ENCODE results near the gene AKAP12.

The AKAP12 gene

DNA sequence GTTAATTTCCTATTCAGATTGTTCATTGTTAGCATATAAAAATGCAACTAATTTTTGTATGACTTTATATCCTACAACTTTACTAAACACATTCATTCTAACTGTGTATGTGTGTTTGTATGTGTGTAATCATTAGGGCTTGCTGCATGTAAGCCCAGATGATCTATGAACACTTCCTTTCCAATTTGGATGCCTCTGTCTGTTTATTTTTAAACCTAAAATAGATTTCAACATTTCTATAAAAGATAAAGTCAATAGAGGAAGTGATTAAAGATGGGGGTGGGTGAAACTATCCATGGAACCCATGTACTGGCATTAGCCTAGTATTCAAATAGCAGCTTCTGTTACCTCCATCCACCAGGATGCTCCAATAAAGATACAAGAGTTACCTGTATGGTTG, 15.7 kb upstream of the AKAP12 start:
- no peaks in the 10 kb centered on the region for H3K36me3 Mint-ChIP-seq (ENCODE audit: low read depth)
- no peak overlapping the region for H3K4me3 Mint-ChIP-seq
- peaks cover 3% of the 10 kb centered on the region for H3K27me3 Mint-ChIP-seq (ENCODE audit: low read depth)
- no peaks in the 10 kb centered on the region for H3K4me1 Mint-ChIP-seq (ENCODE audit: low read depth)
- no peak overlapping the region for H3K27ac Mint-ChIP-seq
- H3K9me3 Mint-ChIP-seq, result no peaks in the 10 kb centered on the region

DNA sequence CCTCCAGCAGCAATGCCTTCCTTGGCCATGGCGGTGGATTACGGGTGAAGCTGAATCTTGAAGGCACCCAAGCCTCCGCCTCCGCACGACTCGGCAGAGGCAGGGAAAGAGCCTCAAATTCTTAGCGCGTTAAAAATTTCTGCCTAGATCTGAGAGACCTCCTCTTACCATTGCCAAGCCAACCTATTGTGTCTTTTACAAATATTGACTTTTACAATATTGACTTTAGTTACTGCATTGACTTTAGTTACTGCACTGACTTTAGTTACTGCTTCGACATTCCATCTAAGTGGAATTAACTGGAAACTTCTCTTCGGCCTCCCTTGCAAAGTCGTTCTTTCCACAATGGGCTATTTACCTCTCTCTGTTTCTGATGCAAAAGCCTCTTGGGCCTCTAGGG, 13.8 kb upstream of the AKAP12 start:
- peaks cover 3% of the 10 kb centered on the region for H3K27me3 Mint-ChIP-seq (ENCODE audit: low read depth)
- H3K4me3 Mint-ChIP-seq, result no peak overlapping the region
- no peaks in the 10 kb centered on the region for H3K36me3 Mint-ChIP-seq (ENCODE audit: low read depth)
- H3K27ac Mint-ChIP-seq, result no peak overlapping the region
- no peaks in the 10 kb centered on the region for H3K9me3 Mint-ChIP-seq
- peaks cover 2% of the 10 kb centered on the region for H3K4me1 Mint-ChIP-seq (ENCODE audit: low read depth)

DNA sequence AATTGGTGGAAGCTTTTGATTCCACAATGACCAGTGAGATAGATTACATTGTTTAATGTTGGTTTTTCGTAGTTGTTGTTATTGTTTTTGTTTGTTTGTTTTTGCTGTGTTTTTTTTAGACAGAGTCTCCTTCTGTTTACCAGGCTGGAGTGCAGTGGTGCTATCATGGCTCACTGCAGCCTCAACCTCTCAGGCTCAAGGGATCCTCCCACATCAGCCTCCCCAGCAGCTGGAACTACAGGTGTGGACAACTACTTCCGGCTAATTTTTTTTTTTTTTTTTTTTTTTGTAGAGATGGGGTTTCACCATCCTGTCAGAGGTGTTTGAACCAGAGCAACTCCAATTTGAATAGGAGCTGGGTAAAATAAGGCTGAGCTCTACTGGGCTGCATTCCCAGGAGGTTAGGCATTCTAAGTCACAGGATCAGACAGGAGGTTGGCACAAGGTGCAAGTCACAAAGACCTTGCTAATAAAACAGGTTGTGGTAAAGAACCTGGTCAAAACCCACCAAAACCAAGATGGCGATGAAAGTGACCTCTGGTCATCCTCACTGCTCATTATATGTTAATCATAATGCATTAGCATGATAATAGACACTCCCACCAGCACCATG, 10.9 kb upstream of the AKAP12 start:
- no peaks in the 10 kb centered on the region for H3K9me3 Mint-ChIP-seq
- H3K4me3 Mint-ChIP-seq, result no peak overlapping the region
- H3K27ac Mint-ChIP-seq, result no peak overlapping the region
- peaks cover 15% of the 10 kb centered on the region for H3K27me3 Mint-ChIP-seq (ENCODE audit: low read depth)
- H3K4me1 Mint-ChIP-seq (ENCODE audit: low read depth), result peaks cover 2% of the 10 kb centered on the region
- H3K36me3 Mint-ChIP-seq (ENCODE audit: low read depth), result no peaks in the 10 kb centered on the region

DNA sequence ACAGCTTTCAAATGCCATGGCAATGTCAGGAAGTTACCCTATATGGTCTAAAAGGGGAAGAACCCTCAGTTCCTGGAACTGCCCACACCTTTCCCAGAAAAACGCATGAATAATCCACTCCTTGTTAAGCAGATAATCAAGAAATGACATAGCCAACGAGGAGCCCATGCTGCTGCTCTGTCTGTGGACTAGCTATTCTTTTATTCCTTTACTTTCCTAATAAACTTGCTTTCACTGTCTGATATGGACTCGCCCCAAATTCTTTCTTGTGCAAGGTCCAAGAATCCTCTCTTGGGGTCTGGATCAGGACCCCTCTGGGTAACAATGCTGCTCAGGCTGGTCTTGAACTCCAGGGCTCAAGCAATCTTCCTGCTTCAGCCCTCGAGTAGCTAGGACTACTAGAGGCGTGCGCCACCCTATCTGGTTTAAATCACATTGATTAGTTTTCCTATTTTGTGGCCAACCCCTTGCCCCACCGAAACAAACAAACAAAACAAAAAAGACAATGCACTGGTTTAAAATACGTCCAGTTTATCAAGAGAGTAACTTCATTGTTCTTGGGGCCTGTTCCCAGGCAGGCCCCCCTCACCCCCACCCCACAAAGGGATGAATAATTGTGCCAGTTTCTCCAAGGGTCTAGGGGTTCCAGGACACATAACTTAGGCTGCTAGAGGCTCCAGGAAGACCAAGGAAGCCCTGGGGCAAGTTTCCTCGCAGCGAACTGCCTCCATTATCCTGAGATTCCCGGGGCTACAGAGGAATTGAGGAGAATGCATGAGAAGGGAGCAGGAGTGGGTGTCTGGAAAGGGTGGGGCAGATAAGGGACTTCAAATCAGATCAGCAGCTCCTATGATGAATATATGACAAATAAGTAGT, 10.1 kb upstream of the AKAP12 start:
- Mint-ChIP-seq H3K27ac (no peak overlapping the region), H3K9me3 (no peaks in the 10 kb centered on the region), H3K27me3 (ENCODE audit: low read depth) (peaks cover 16% of the 10 kb centered on the region), H3K36me3 (ENCODE audit: low read depth) (no peaks in the 10 kb centered on the region), H3K4me1 (ENCODE audit: low read depth) (peaks cover 2% of the 10 kb centered on the region), H3K4me3 (no peak overlapping the region)

DNA sequence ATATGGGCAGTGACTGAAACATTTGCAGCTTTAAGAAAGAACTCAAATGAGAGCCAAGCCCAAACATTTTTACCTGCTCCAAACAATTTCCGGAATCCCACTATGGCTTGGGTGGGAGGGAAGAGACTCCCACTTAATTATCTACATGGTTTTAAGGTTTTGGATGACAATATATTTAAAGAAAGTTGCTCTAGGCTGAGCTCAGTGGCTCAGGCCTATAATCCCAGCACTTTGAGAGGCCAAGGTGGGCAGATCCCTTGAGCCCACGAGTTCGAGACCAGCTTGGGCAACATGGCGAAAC, 9.5 kb upstream of the AKAP12 start:
- Mint-ChIP-seq H3K36me3 (ENCODE audit: low read depth) (no peaks in the 10 kb centered on the region), H3K27ac (no peak overlapping the region), H3K4me3 (no peak overlapping the region), H3K27me3 (ENCODE audit: low read depth) (peaks cover 16% of the 10 kb centered on the region), H3K4me1 (ENCODE audit: low read depth) (peaks cover 2% of the 10 kb centered on the region), H3K9me3 (no peaks in the 10 kb centered on the region)

DNA sequence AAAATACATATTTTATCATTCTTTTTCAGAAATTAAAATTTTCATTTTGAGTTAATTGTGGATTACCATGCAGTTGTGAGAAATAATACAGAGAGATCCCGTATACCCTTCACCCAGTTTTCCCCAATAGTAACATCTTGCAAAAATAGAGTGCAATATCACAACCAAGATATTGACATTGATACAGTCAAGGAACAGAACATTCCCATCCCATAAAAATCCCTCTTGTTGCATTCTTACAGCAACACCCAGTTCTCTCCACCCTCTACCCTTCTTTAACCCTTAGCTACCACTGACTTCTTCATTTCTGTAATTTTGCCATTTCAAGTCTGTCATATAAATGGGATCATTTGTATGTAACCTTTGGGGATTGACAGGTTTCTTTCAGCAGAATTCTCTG, 6.9 kb upstream of the AKAP12 start:
- H3K36me3 Mint-ChIP-seq (ENCODE audit: low read depth), result no peaks in the 10 kb centered on the region
- no peak overlapping the region for H3K27ac Mint-ChIP-seq
- no peak overlapping the region for H3K4me3 Mint-ChIP-seq

DNA sequence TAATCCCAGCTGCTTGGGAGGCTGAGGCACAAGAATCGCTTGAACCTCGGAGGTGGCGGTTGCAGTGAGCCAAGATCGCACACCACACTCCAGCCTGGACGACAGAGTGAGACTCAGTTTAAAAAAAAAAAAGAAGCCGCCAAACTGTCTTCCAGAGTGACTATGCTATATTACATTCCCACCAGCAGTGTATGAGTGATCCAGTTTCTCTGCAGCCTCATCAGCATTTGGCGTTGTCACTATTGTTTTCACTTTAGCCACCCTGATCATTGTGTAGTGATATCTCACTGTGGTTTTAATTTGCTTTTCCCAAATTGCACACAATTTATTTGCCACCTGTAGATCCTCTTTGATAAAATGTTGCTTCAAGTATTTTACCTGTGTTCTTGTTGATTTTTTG, 6.0 kb upstream of the AKAP12 start:
- peaks cover 36% of the 10 kb centered on the region for H3K27me3 Mint-ChIP-seq (ENCODE audit: low read depth)
- H3K36me3 Mint-ChIP-seq (ENCODE audit: low read depth), result no peaks in the 10 kb centered on the region
- no peak overlapping the region for H3K27ac Mint-ChIP-seq
- H3K9me3 Mint-ChIP-seq, result no peaks in the 10 kb centered on the region
- H3K4me1 Mint-ChIP-seq (ENCODE audit: low read depth), result peaks cover 2% of the 10 kb centered on the region
- H3K4me3 Mint-ChIP-seq, result no peak overlapping the region

More for the DNA sequence above, 6.9 kb upstream of the AKAP12 start:
- peaks cover 2% of the 10 kb centered on the region for H3K4me1 Mint-ChIP-seq (ENCODE audit: low read depth)
- H3K9me3 Mint-ChIP-seq, result no peaks in the 10 kb centered on the region
- H3K27me3 Mint-ChIP-seq (ENCODE audit: low read depth), result peaks cover 31% of the 10 kb centered on the region

DNA sequence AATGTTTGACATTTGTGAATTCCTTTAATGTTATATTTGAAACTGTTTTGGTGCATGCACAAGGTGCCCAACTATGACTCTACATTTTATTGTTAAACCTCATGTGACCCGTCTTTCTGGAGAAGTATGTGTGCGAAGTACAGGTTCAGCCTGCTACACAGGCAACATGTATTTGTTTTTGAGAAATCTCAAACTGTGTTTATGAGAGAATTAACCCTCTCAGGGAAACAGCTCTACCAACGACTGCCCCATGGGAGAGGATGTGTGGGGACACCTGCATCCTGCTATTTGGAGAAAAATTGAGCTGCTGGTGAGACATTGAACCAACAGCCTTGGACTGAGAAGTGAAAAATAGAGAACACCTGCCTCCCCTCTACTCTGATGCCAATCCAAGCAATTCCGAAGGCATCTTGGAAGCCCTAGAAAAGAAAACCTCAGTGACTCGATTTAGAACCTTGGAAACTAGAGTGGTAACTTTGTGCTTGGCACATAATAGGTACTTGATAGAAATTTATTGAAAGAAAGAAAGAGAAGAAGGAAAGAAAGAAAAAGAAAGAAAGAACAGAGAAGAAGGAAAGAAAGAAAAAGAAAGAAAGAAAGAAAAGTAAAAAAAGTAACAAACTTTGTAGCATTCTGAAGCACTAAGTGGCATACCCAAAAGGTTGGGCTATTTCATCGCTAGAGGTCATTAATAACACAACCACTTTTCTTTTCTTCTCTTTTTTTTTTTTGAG, 2.9 kb upstream of the AKAP12 start:
- Mint-ChIP-seq H3K27me3 (ENCODE audit: low read depth) (peaks cover 61% of the 10 kb centered on the region), H3K9me3 (no peaks in the 10 kb centered on the region), H3K4me3 (no peak overlapping the region), H3K36me3 (ENCODE audit: low read depth) (no peaks in the 10 kb centered on the region), H3K27ac (no peak overlapping the region), H3K4me1 (ENCODE audit: low read depth) (peaks cover 13% of the 10 kb centered on the region)

DNA sequence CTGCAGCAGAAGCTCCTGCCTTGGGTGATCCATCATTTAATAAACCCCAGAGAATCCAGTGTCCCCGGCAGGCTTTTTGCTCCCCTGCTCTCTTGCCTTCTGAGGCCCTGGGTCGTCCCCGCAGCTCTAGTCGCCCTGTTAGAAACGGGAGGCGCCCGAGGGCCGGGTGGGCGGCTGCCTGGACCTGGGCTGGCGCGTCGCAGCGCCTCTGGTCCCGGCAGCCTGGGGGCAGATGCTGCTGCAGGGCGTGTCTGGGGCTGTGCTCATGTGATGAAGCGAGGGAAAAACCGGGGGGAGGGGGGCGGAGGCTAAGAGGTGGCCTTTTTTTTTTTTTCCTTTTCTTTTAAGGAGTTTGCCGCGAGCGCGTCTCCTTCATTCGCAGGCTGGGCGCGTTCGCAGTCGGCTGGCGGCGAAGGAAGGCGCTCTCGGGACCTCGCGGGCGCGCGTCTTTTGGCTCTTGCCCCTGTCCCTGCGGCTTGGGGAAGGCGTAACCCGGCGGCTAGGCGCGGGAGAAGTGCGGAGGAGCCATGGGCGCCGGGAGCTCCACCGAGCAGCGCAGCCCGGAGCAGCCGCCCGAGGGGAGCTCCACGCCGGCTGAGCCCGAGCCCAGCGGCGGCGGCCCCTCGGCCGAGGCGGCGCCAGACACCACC, 394 bp downstream of the AKAP12 start:
- no peak overlapping the region for H3K27ac Mint-ChIP-seq

DNA sequence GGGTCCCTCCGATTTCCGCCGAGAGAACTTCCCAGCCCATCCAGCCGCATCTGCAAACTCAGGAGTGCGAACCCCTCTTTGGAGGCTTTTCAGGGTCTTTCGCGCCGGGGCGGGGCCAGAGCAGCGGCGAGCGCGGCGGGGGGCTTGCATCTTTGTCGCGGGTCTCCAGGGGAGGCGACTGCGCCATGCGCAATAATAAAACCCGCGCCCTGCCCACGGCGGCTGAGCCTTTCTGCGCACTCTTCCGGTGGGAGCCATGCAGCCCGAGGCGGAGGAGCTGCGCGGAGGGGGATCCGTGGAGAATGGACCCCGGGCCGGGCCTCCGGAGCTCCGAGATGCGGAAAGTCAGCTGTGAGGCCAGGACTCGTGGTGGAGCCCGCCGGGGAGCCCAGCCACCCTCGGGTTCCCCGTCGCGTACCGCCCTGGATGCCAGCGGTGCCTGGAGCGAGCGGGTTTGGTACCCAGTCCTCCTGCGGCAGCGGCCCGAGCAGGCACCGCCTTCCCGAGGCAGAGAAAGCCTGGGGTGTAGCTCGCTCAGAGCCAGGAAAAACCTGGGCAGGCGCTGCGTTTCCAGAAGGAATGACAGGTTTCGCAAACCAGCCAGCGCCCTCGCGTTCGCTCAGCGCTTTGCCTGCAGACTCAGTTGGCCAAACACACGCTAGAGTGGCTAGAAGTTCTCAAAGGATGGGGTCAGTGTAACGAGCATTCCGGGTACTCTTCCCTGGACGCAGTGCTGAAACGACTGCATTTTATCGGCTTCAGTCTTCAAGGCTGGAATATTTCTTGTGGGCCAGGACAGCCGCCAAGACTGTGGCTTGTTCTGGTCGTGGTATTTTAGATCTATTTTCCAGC, 1.2 kb downstream of the AKAP12 start:
- H3K9me3 Mint-ChIP-seq, result no peaks in the 10 kb centered on the region
- H3K27ac Mint-ChIP-seq, result no peak overlapping the region
- H3K27me3 Mint-ChIP-seq (ENCODE audit: low read depth), result peaks cover 75% of the 10 kb centered on the region
- H3K4me3 Mint-ChIP-seq, result peak overlapping the region; percentile 31
- peaks cover 13% of the 10 kb centered on the region for H3K4me1 Mint-ChIP-seq (ENCODE audit: low read depth)
- H3K36me3 Mint-ChIP-seq (ENCODE audit: low read depth), result no peaks in the 10 kb centered on the region

More for the DNA sequence above, 394 bp downstream of the AKAP12 start:
- Mint-ChIP-seq H3K4me3 (peak overlapping the region; percentile 83), H3K27me3 (ENCODE audit: low read depth) (peaks cover 75% of the 10 kb centered on the region), H3K9me3 (no peaks in the 10 kb centered on the region), H3K36me3 (ENCODE audit: low read depth) (no peaks in the 10 kb centered on the region), H3K4me1 (ENCODE audit: low read depth) (peaks cover 13% of the 10 kb centered on the region)

DNA sequence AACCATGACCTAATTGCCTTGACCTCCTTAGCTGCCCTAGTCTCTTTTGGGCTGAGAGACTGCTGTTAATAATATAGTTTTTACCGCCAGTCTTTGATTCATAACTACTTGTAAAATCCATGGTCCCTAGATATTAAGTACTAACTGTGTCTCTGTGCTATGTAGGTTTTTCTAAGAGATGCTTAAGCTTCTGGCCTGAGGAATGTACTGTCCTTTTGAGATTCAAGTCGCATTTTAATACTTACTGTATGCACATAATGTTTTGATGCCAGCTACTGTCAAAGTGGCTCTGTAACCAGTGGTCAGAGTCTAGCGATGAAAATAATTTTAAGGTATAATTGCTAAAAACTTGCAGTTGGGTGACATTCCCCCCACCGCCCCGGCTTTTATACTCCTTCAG, 2.1 kb downstream of the AKAP12 start:
- no peaks in the 10 kb centered on the region for H3K9me3 Mint-ChIP-seq
- no peak overlapping the region for H3K27ac Mint-ChIP-seq
- H3K27me3 Mint-ChIP-seq (ENCODE audit: low read depth), result peaks cover 67% of the 10 kb centered on the region
- H3K36me3 Mint-ChIP-seq (ENCODE audit: low read depth), result no peaks in the 10 kb centered on the region
- H3K4me3 Mint-ChIP-seq, result no peak overlapping the region
- H3K4me1 Mint-ChIP-seq (ENCODE audit: low read depth), result peaks cover 13% of the 10 kb centered on the region

DNA sequence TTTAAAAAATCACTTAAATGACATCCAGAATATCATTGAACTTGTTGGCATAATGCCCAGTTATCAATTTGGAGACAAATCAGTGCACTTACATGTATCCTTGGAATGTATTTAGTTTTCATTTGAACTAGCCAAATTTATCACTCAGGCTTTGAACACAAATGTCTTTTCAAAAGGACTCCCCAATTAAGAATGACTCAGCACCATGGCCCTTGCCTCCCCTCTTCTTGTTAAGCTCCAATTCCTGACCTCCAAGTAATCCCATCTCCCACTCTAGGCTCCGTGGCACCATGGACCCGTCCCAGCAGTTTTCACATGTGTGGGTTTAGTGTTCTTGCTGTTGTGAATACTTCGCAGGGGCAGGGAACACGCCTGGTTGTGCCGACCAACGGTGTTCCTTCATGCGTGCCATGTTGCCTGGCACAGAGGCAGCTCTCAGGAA, 2.7 kb downstream of the AKAP12 start:
- Mint-ChIP-seq H3K4me1 (ENCODE audit: low read depth) (peaks cover 13% of the 10 kb centered on the region), H3K27ac (no peak overlapping the region), H3K9me3 (no peaks in the 10 kb centered on the region), H3K36me3 (ENCODE audit: low read depth) (no peaks in the 10 kb centered on the region), H3K4me3 (peak overlapping the region; percentile 8), H3K27me3 (ENCODE audit: low read depth) (peaks cover 67% of the 10 kb centered on the region)

DNA sequence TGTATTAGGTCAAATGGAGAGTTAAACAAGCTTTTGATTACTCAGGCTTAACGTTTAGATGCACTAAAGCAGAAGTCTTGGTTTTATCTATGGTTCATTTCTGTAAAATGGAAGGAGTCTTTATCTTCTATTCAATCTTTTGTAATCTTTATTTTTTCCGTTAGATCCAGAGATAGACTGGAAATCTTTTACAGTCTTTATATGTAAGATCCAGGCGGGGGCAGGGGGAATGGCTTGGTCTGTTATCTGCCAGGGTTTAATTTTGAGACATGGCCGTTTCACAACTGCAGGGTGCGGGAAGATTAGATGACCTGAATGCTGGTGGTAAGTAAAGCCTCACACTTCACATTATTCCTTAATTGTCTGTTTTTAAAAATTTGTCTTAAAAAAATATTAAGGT, 3.7 kb downstream of the AKAP12 start:
- peaks cover 70% of the 10 kb centered on the region for H3K27me3 Mint-ChIP-seq (ENCODE audit: low read depth)

DNA sequence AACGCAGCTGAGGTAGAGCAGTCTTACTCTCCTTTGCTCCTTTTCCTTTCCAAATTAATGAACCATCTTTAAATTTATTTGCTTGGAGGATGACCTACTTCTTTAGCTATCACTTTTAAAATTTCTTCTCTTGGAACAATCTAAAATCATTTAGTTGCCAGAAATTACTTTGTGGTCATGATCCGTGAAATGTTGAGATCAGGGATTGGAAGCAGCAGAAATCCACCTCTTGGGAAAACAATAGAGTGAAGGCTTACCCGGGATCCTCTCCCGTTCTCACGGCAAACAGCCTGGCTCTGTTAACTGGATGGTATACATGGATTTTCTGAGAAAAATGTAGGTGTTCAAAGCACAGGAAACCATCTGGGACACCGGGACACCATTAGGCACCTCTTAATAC, 7.7 kb downstream of the AKAP12 start:
- no peaks in the 10 kb centered on the region for H3K9me3 Mint-ChIP-seq
- H3K27me3 Mint-ChIP-seq (ENCODE audit: low read depth), result peaks cover 41% of the 10 kb centered on the region
- H3K4me3 Mint-ChIP-seq, result no peak overlapping the region
- no peaks in the 10 kb centered on the region for H3K36me3 Mint-ChIP-seq (ENCODE audit: low read depth)
- H3K27ac Mint-ChIP-seq, result no peak overlapping the region
- no peaks in the 10 kb centered on the region for H3K4me1 Mint-ChIP-seq (ENCODE audit: low read depth)

More for the DNA sequence above, 3.7 kb downstream of the AKAP12 start:
- no peaks in the 10 kb centered on the region for H3K36me3 Mint-ChIP-seq (ENCODE audit: low read depth)
- H3K27ac Mint-ChIP-seq, result no peak overlapping the region
- peaks cover 13% of the 10 kb centered on the region for H3K4me1 Mint-ChIP-seq (ENCODE audit: low read depth)
- no peak overlapping the region for H3K4me3 Mint-ChIP-seq
- no peaks in the 10 kb centered on the region for H3K9me3 Mint-ChIP-seq

All from T-helper 1 cell treated with Interleukin-12 subunit alpha and Interleukin-12 subunit beta and Interleukin-4 antibody, amounts not matched to agents 30 μg/mL and 1 μg/mL, for 36 hours (primary cell).